GM18858 (cell line): ENCODE results near the gene ECM2.
"Not testable (repeated sequence)": the region's sequence is repeated elsewhere in the genome, so short reads cannot be mapped to it uniquely, and the experiment has no call there.

Experiments used
- ATAC-seq: cut with Tn5 transposase; IDR thresholded peaks from one replicate; pipeline ENCODE4 v1.9.1; 2021; ENCODE audit not compliant: unreplicated experiment

ECM2 gene

DNA sequence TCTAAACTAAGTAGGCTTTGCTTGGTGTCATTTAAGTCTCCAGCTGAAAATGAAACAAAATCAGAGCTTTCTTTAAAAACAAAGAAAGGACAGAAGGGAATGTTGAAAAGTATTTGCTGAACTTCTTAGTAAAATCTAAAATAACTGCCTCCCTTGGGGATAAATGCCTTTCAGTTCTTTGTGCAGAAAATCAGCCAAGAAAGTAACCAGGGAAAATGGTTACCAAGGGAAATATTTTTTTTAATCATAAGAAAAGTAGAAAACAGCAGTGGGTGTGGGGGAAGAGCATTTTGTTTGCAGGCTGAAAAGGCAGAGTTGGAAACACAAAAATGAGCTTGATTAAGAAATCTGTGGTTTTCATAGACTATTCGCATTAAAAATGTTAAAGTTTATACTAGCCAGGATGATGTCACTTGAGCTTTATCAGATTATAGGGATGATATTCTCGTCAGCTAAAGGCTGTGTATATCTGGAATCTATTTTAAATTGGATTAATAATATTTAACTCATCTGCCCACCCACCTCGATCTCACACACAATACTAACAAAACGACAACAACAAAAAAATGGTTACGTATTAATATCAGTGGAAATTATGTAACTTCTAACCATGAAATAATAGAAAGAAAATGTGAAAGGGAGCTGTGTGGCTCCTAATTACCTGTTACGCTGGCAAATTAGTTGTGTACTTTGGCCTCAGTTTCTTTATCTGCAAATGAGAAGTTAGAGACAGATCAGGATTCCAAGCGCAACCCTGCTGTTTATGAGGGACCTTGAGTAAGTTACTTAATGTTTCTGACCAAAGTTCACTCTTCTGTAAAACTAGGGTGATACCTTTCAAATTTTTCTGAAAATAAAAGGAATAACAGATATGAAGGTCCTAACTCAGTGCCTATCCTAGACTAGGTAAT lies at the start of gene ECM2:
TSS of gene ECM2 (minus strand) at position 51 of the 911 bp plus-strand sequence. CDS start 13,124 bp downstream, outside the sequence.
- ATAC-seq = no peak

DNA sequence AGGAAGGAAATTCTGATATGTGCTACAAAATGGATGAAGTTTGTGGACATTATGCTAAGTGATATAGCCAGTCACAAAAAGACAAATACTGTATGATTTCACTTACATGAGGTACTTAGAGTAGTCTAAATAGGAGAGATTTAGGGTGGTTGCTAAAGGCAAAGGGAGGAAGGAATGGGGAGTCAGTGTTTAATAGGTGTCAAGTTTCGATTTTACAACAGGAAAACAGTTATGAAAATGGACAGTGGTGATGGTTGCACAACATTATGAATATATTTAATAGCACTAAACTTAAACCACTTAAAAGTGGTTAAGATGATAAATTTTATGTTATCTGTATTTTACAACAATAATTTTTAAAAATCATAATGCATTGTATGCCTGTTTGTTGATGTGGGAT lies 40.4 kb upstream of the ECM2 start:
- no peak for ATAC-seq

DNA sequence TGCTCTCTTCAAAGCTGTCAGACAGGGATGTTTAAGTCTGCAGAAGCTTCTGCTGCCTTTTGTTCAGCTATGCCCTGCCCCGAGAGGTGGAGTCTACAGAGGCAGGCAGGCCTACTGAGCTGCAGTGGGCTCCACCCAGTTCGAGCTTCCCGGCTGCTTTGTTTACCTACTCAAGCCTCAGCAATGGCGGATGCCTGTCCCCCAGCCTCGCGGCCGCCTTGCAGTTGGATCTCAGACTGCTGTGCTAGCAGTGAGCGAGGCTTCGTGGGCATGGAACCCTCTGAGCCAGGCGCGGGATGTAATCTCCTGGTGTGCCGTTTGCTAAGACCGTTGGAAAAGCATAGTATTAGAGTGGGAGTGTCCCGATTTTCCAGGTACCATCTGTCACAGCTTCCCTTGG lies 37.8 kb upstream of the ECM2 start:
- not testable (repeated sequence) for ATAC-seq

DNA sequence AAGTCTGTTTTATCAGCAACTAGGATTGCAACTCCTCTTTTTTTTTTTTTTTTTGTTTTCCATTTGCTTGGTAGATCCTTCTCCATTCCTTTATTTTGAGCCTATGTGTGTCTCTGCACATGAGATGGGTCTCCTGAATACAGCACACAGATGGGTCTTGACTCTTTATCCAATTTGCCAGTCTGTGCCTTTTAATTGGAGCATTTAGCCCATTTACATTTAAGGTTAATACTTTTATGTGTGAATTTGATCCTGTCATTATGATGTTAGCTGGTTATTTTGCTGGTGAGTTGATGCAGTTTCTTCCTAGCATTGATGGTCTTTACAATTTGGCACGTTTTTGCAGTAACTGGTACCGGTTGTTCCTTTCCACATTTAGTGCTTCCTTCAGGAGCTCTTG lies 36.1 kb upstream of the ECM2 start:
- ATAC-seq = not testable (repeated sequence)

DNA sequence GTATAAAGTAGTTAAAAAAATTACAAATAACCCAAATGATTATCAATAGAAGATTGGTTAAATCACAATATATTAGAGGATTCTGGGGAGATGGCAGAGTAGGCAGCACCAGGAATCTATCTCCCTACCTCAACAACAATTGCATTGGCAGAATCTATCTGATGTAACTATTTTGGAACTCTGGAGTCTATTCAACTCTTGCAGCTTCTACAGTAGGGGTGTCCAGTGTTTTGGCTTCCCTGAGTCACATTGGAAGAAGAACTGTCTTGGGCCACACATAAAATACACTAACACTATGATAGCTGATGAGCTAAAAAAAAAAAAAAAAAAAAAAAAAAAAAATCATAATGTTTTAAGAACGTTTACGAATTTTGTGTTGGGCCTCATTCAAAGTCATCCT lies 29.2 kb upstream of the ECM2 start:
- ATAC-seq = no peak

DNA sequence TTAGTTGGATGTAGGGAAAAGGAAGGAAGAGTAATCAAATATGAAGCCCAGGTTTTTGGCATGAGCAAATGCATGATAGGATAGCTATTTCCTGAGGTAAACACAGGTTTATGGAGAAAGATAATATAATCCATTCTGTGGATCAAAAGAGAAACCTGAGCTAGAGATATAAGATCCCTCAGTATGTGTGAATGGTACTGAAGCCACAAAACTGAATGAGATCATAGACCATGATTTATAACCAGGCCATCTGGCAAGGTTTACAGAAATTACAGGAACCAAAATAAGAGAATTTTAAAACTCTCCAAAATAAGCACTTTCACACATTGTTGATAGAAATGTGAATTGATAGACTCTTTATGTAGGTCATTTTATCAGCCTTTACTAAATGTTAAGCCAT lies 28.7 kb upstream of the ECM2 start:
- no peak for ATAC-seq

DNA sequence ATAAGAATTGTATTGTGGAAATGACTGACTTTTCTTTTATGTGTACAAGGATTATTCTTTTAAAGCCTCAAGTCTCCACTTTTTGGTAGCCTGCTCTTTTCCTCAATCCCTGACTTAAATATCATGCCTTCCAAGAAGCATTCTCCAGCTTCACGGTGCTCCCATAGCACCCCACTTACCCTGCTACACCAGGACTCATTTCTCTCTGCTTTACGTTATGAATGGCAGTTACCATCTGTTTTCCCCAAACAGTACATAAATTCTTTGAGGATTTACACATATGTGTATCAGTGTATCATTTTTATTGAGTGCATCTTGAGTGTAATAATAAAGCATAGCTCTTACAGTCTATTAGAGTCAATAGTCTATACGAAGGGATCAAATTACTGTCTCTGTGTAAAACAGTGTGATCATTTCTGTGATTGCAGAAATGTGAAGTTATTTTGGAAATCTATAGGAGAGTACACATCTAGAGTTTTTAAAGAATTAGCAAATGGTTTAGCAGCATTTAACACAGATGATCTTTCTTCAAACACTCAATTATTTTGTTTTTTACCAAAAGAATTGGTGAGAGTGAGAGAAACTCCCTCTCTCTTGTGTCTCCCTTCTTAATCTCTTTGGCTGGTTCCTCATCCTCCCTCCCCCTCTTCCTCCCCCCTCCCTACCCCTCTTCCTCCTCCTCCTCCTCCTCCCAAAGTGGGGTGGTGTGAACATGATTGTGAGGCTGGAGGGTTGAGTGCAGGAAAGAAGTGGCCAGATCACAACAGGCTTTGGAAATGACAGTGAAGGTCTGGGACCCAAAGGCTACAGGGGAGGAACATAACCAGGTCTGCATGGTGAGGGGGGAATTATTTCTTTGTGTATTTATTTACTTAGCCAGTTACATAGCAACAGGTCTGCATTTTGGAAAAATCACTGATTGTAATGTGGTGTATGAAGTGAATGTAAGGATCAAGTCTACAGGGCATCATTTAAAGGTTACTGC lies 27.6 kb upstream of the ECM2 start:
- ATAC-seq = no peak

DNA sequence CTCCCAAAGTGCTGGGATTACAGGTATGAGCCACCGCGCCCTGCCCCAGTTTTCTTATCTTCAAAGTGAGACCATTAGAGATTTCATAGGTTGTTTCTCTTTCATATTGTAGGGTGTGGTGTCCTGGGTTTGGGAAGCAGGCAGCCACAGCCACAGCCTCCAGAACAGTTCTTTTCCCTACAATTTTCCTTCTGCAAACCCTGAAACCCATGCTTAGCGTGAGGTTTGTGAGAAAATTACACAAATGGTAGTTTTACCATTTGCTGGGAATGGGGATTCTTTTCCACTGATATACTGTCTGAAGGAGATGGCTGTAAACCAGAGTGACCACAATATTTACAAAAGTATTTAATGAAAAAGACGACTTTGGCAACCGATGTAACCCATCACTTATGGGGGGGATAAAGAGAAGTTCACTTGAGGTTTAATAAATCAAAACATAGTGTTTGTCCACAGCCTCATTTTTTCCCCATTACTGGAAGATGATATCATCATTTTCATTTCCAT lies 26.7 kb upstream of the ECM2 start:
- ATAC-seq = no peak

DNA sequence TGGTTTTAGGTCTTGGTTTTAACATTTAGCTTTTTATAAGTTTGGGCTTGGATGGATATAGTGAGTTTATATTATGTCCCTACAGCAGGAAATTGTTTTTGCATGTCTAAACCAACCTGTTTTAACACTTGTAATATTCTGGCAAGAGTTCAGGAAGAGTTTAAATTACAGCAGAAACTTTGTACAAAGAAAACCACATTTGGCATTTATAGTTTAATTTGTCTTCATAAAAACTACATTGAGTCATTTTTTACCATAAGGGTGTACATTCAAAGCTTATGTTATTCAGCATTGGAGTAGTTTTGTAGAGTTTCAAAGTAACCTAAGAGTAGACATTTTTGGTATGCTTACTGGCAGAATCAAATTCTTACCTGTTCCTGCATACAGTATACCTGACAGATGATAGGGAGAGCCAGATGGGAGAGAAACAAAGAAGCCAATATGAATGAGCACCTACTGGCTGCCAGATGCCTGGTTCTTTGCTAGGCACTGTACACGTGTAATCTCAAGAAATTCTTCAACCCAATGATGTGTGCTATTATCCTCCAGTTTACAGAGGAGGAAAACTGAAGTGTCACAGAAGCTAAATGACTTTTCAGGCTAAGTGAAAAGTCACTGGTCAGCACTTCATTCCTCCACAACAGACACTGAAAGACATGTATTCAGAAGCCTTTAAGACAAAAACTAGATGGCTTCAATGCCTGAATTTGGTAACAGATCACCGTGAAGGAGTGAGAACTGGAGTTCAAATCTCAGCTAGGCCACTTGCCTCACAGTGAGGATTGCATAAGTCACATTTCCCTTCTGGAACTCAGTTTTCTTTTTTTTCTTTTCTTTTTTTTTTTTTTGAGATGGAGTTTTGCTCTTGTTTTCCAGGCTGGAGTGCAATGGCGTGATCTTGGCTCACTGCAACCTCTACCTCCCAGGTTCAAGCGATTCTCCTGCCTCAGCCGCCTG lies 25.9 kb upstream of the ECM2 start:
- no peak for ATAC-seq

DNA sequence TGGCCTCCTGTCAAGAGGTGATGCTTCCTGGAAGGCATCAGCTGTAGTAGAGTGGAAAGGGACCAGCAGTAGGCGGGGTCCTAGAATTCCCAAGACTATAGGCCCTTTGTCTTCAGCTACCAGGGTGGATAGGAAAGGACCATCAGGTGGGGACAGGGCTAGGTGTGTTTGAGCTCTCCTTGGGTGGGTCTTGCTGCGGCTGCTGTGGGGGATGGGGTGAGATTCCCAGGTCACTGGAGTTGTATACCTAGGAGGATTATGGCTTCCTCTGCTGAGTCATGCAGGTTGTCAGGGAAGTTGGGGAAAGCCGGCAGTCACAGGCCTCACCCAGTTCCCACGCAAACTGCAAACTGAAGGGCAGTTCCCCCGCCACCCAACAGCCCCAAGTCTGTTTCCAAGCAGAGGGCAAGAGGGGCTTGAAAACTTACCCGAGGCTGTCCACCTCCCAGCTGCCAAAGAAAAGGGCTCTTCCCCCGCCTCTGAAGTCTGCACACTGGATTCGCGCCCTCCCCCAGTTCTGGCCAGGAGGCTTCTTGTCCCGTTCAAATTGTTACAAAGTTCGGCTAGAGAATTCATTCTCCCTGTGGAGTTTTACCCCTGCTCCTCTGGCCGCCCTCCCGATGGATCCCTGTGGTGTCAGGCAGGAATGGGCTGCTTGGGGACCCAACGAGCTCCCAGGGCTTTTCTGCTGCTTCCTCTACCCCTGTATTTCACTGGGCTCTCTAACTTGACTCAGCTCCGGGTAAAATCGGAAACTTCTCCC lies 23.0 kb upstream of the ECM2 start:
- ATAC-seq = no peak

DNA sequence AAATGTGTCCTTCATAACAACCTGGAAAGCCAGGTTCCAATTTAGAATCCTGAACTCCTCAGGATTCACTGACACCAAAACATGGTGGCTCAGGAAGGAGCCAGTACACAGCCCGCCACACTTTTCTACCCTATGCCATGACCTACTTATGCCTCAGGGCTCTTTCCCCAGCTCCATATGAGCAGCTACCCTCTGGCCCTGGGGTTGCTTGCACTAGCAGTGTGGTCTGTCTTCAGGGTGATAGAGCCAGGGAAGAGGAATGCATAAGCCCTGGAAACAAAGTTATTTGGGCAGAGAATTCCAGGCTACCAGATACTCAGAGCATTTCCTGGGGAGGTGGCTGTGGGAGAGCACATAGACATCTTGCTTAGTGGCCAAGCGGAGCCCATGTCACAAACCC lies 15.0 kb upstream of the ECM2 start:
- no peak for ATAC-seq

DNA sequence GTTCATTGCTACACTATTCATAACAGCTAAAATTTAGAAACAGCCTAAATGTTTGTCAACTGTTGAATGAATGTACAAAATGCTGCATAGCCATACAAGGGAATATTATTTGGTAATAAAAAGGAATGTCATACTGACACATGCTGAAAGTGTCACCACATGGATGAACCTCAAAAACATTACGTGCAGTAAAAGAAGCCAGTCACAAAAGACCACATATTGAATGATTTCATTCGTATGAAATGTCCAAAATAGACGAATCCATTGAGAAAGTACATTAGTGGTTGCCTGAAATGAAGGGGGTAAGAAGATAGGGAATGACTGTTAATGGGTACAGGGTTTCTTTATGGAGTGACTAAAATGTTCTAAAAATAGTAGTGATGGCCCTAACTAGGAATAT lies 11.6 kb upstream of the ECM2 start:
- no peak for ATAC-seq

DNA sequence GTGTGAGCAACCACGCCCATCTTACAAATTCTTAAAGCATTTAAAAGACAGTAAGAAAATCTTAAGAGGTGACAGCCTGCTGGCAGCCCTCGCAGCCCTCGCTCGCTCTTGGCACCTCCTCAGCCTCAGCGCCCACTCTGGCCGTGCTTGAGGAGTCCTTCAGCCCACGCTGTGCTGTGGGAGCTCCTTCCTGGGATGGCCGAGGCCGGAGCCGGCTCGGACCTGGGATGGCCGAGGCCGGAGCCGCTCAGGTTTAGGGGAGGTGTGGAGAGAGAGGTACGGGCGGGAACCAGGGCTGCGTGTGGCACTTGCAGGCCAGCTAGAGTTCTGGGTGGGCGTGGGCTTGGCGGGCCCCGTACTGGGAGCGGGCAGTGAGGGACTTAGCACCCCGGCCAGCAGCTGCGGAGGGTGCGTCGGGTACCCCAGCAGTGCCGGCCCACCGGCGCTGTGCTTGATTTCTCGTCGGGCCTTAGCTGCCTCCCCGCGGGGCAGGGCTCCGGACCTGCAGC lies 9.3 kb upstream of the ECM2 start:
- no peak for ATAC-seq

DNA sequence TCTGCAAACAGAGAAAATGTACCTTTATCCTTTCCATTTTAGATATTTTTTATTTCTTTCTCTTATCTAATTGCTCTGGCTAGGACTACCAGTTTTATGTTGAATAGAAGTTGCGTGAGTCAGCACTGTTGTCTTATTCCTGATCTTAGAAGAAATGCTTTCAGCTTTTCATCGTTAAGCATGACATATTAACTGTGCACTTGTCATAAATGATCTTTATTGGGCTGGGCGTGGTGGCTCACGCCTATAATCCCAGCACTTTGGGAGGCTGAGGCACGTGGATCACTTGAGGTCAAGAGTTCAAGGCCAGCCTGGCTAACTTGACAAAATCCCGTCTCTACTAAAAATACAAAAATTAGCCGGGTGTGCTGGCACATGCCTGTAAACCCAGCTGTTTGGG lies 8.2 kb upstream of the ECM2 start:
- ATAC-seq = no peak

DNA sequence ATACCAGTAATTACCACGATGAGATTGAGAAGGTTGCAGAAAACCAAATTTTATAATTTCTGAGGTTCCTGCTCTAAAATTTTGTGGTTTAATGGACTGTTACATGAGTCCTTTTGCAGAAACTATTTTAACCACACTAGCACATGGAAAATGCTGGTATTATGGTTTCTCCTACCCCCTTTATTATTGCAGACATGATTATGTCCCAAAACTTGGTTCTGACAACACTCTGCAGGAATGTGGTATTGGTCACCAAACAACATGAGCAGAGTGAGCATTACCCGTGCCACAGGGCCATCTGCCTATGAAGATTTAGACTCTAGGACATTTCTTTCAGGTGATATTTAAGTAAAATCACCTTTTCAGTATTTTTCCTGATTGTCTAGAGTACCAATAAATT lies 2.8 kb upstream of the ECM2 start:
- no peak for ATAC-seq

DNA sequence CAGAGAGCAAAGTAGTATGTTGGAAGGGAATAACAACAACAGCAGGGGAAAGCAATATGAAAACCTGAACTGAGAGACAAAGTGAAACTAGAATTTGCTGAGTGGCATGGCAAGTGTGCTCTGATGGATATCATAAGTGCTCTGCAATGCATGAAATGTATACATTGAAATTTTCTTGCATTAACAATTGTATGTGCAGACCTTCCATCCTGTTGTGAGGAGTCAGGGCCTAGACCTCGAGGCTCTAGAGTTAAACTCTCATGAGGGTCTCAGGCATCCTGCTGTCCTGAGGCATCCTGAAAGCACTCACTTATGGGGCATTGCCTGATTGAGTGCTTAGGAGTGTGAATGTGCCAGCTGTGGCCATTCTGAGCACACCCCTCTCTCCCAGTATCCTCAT lies 1.1 kb downstream of the ECM2 start:
- ATAC-seq = peak; percentile 49

DNA sequence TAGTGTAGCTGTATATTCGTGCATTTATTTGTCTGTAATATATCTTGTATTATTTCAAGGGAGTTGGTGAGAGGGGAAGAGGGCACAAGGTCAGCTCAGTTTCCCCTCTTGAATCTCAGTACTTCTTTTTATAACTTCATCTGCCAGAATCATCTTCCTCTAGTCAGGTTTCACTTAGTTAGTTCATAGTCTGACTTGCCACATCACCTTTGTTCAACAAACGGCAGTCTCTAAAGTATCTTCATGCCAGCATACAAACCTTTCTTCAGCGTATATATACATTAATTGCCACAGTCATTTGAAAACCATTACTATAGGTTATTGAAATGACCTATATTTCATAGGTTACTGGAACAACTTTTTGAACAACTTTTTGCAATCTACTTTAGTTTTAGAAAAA lies 1.6 kb downstream of the ECM2 start:
- ATAC-seq = peak; percentile 18

DNA sequence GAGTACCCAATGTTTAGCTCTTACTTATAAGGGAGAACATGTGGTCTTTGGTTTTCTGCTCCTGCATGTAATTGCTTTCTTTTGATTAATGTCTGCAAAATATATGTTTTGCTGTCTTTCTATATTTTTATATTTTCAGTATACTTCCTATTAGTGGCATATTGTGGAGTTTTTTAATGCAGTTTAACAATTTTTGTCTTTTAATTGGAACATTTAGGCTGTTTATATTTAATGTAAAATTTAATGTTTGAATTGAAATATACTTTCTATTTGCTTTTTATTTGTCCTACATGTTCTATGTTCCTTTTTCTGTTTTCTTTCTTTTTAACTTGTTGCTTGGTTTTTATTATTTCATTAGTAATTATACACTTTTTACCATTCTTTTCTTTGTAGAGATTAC lies 4.9 kb downstream of the ECM2 start:
- ATAC-seq = no peak

DNA sequence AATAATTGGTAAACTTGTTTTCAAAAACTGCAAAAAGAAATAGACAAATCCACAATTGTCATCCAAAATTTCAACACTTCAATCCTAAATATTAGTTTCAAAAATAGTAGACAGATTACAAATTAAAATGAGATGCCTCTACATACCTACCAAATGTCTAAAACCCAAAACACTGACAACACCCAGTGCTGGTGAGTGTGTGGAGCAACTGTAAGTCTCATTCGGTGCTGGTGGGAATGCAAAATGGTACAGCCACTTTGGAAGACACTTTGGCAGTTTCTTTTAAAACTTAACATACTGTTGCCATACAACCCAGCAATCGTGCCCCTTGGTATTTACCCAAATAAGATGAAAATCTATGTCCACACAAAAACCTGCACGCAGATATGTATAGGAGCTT lies 6.7 kb downstream of the ECM2 start:
- ATAC-seq = no peak

DNA sequence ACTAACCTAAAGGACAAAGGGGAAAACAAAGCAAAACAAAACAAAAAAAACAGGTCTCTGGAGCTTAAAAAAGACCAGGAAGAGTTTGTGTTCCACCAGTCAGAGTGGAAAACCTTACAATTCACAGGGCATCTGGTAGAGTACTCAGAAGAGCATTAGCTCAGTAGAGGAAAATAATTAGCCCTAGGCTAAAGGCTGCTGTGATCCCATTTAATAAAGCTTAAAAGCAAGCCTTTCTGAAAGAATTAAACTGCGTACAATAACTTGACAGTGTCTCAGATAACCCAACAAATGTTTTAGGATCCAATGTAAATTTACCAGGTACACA lies 7.3 kb downstream of the ECM2 start:
- ATAC-seq = no peak
